SK-N-SH treated with all-trans-retinoic acid at 6 μM for 48 hours (cell line): ENCODE results near the gene SIX3.

Experiments used
- ATAC-seq: fragments of 200-7000 bp; cut with Tn5 transposase; 3 replicates; pipeline ENCODE4 v1.9.1; 2020; ENCODE audit warnings: mild to moderate bottlenecking, moderate library complexity
- ARNTL ChIP-seq: fragments of 450-650 bp; formaldehyde crosslinking; IDR thresholded peaks from 2 replicates; pipeline ENCODE4 v1.5.0; 2020; ENCODE audit warnings: low read depth, mild to moderate bottlenecking, moderate library complexity, borderline replicate concordance
- BACH2 ChIP-seq: fragments of 250-450 bp; sonication (Bioruptor Pico); IDR thresholded peaks from 2 replicates; pipeline ENCODE4 v1.9.0; 2021; ENCODE audit warnings: mild to moderate bottlenecking, borderline replicate concordance
- CSDC2 ChIP-seq: fragments of 250-450 bp; sonication (Bioruptor Pico); IDR thresholded peaks from 2 replicates; pipeline ENCODE4 v1.5.0; 2020; ENCODE audit warnings: mild to moderate bottlenecking, moderate library complexity
- ESRRG ChIP-seq: fragments of 250-450 bp; sonication (Bioruptor Pico); IDR thresholded peaks from 2 replicates; pipeline ENCODE4 v1.6.1; 2021; ENCODE audit warnings: mild to moderate bottlenecking
- GLIS3 ChIP-seq: fragments of 250-450 bp; sonication (Bioruptor Pico); IDR thresholded peaks from 2 replicates; pipeline ENCODE4 v1.5.0; 2020; ENCODE audit warnings: mild to moderate bottlenecking, moderate library complexity
- PPARA ChIP-seq: fragments of 250-450 bp; sonication (Bioruptor Pico); IDR thresholded peaks from 2 replicates; pipeline ENCODE4 v1.5.0; 2020; ENCODE audit warnings: mild to moderate bottlenecking, borderline replicate concordance
- RARB ChIP-seq: fragments of 250-450 bp; sonication (Bioruptor Pico); IDR thresholded peaks from 2 replicates; pipeline ENCODE4 v1.8.0; 2021; ENCODE audit warnings: mild to moderate bottlenecking, moderate library complexity
- SNAI2 ChIP-seq: fragments of 250-450 bp; sonication (Bioruptor Pico); IDR thresholded peaks from 2 replicates; pipeline ENCODE4 v1.5.0; 2020; ENCODE audit warnings: mild to moderate bottlenecking, moderate library complexity
- TCF4 ChIP-seq: fragments of 250-450 bp; sonication (Bioruptor Pico); IDR thresholded peaks from 2 replicates; pipeline ENCODE4 v1.8.0; 2021; ENCODE audit warnings: mild to moderate bottlenecking, moderate library complexity, borderline replicate concordance
- TOX ChIP-seq: fragments of 250-450 bp; sonication (Bioruptor Pico); IDR thresholded peaks from 2 replicates; pipeline ENCODE4 v1.8.0; 2021; ENCODE audit warnings: mild to moderate bottlenecking, moderate library complexity, borderline replicate concordance
- ZC3H10 ChIP-seq: fragments of 250-450 bp; sonication (Bioruptor Pico); IDR thresholded peaks from 2 replicates; pipeline ENCODE4 v1.5.1; 2021; ENCODE audit warnings: mild to moderate bottlenecking, moderate library complexity
- ZFP3 ChIP-seq: fragments of 250-450 bp; sonication (Bioruptor Pico); IDR thresholded peaks from 2 replicates; pipeline ENCODE4 v1.5.0; 2020; ENCODE audit warnings: mild to moderate bottlenecking, moderate library complexity
- ZNF70 ChIP-seq: fragments of 450-650 bp; formaldehyde crosslinking; IDR thresholded peaks from 2 replicates; pipeline ENCODE4 v1.5.0; 2020; ENCODE audit warnings: mild to moderate bottlenecking, moderate library complexity
- ZNF8 ChIP-seq: fragments of 450-650 bp; formaldehyde crosslinking; IDR thresholded peaks from 2 replicates; pipeline ENCODE4 v1.5.0; 2020; ENCODE audit warnings: mild to moderate bottlenecking, moderate library complexity
- TF ChIP-seq, protein P1 (sequence below): fragments of 250-450 bp; sonication (Bioruptor Pico); IDR thresholded peaks from 2 replicates; pipeline ENCODE4 v1.5.0; 2020; ENCODE audit warnings: mild to moderate bottlenecking, moderate library complexity
- TF ChIP-seq, protein P2 (sequence below): fragments of 250-450 bp; sonication (Bioruptor Pico); IDR thresholded peaks from 2 replicates; pipeline ENCODE4 v1.5.1; 2021; ENCODE audit warnings: mild to moderate bottlenecking, moderate library complexity
- TF ChIP-seq, protein P3 (sequence below): fragments of 250-450 bp; sonication (Bioruptor Pico); IDR thresholded peaks from 2 replicates; pipeline ENCODE4 v1.8.0; 2021; ENCODE audit warnings: low read depth, mild to moderate bottlenecking, moderate library complexity, borderline replicate concordance
- TF ChIP-seq, protein P4 (sequence below): fragments of 250-450 bp; sonication (Bioruptor Pico); IDR thresholded peaks from 2 replicates; pipeline ENCODE4 v1.5.1; 2020; ENCODE audit warnings: low read depth, mild to moderate bottlenecking, moderate library complexity
- TF ChIP-seq, protein P5 (sequence below): fragments of 250-450 bp; sonication (Bioruptor Pico); IDR thresholded peaks from 2 replicates; pipeline ENCODE4 v1.8.0; 2020; ENCODE audit warnings: mild to moderate bottlenecking, moderate library complexity, borderline replicate concordance

The SIX3 gene

DNA sequence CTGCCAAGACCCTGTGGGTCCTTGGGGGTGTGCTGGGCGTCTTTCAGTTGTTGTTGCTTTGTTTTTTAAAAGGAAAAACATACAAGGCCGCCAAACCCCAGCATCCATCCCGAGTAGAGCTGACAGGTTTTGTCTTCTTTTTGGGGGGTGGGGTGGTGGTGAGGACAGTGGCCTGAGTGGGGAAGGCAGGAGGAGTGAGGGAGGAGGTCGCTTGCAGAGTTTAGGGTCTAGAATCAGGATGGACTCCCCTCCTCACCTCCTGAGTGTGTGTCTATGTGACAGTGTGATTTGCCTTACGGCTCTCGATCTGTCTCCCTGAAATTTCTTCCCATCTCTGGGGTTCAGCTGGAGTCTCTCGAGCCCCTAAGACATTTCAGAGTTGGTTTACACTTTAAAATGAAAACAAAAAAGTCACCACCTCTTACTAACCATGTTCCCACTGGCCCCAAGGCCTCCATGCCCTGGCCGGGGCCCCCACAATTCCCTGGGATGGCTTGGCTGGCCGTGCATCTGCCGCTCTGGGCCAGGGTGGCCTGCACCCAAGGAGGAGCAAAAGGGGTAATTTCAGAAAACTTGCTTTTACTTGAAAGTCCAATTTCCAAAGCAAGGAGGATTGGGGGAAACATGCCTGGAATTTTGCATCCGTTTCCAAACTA, 5.0 kb downstream of the SIX3 start:
- TF ChIP-seq ZFP3 (no peak), TCF4 (no peak), PPARA (CRISPR knock-in tag) (no peak), RARB (CRISPR knock-in tag) (no peak), ZNF70 (CRISPR knock-in tag) (no peak), TOX (CRISPR knock-in tag) (no peak), CSDC2 (CRISPR knock-in tag) (no peak), SNAI2 (CRISPR knock-in tag) (no peak), ARNTL (CRISPR knock-in tag) (no peak)
- TF ChIP-seq, protein P1, sequence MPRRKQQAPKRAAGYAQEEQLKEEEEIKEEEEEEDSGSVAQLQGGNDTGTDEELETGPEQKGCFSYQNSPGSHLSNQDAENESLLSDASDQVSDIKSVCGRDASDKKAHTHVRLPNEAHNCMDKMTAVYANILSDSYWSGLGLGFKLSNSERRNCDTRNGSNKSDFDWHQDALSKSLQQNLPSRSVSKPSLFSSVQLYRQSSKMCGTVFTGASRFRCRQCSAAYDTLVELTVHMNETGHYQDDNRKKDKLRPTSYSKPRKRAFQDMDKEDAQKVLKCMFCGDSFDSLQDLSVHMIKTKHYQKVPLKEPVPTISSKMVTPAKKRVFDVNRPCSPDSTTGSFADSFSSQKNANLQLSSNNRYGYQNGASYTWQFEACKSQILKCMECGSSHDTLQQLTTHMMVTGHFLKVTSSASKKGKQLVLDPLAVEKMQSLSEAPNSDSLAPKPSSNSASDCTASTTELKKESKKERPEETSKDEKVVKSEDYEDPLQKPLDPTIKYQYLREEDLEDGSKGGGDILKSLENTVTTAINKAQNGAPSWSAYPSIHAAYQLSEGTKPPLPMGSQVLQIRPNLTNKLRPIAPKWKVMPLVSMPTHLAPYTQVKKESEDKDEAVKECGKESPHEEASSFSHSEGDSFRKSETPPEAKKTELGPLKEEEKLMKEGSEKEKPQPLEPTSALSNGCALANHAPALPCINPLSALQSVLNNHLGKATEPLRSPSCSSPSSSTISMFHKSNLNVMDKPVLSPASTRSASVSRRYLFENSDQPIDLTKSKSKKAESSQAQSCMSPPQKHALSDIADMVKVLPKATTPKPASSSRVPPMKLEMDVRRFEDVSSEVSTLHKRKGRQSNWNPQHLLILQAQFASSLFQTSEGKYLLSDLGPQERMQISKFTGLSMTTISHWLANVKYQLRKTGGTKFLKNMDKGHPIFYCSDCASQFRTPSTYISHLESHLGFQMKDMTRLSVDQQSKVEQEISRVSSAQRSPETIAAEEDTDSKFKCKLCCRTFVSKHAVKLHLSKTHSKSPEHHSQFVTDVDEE: no peak
- no peak for ATAC-seq

DNA sequence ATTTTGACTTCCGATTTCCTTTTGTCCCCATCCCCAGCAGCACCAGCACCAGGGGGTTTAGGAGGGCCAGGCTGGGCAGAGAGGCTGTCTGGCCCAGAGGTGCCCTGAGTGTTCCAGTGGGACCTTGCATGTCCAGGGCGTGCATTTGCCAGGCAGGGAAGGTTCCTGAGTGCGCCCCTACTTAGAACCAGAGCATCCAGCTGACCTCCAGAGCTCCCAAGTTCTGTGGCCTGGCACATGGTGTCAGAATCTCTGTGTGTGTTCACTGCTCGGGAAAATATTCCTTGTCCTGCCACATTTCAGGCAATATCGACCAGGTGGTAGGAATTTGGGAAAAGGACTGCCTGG, 5.5 kb downstream of the SIX3 start:
- no peak for TF ChIP-seq CSDC2 (CRISPR knock-in tag)
- TF ChIP-seq ZNF8 (CRISPR knock-in tag): no peak
- no peak for TF ChIP-seq ESRRG (CRISPR knock-in tag)
- TF ChIP-seq TOX (CRISPR knock-in tag): no peak
- TF ChIP-seq, protein P2, sequence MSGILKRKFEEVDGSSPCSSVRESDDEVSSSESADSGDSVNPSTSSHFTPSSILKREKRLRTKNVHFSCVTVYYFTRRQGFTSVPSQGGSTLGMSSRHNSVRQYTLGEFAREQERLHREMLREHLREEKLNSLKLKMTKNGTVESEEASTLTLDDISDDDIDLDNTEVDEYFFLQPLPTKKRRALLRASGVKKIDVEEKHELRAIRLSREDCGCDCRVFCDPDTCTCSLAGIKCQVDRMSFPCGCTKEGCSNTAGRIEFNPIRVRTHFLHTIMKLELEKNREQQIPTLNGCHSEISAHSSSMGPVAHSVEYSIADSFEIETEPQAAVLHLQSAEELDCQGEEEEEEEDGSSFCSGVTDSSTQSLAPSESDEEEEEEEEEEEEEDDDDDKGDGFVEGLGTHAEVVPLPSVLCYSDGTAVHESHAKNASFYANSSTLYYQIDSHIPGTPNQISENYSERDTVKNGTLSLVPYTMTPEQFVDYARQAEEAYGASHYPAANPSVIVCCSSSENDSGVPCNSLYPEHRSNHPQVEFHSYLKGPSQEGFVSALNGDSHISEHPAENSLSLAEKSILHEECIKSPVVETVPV (CRISPR knock-in tag): no peak
- no peak for TF ChIP-seq ZFP3
- TF ChIP-seq SNAI2 (CRISPR knock-in tag): no peak
- no peak for TF ChIP-seq ZNF70 (CRISPR knock-in tag)
- no peak for TF ChIP-seq TCF4
- TF ChIP-seq, protein P3, sequence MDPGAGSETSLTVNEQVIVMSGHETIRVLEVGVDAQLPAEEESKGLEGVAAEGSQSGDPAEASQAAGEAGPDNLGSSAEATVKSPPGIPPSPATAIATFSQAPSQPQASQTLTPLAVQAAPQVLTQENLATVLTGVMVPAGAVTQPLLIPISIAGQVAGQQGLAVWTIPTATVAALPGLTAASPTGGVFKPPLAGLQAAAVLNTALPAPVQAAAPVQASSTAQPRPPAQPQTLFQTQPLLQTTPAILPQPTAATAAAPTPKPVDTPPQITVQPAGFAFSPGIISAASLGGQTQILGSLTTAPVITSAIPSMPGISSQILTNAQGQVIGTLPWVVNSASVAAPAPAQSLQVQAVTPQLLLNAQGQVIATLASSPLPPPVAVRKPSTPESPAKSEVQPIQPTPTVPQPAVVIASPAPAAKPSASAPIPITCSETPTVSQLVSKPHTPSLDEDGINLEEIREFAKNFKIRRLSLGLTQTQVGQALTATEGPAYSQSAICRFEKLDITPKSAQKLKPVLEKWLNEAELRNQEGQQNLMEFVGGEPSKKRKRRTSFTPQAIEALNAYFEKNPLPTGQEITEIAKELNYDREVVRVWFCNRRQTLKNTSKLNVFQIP: no peak
- no peak for TF ChIP-seq GLIS3 (CRISPR knock-in tag)
- TF ChIP-seq, protein P4, sequence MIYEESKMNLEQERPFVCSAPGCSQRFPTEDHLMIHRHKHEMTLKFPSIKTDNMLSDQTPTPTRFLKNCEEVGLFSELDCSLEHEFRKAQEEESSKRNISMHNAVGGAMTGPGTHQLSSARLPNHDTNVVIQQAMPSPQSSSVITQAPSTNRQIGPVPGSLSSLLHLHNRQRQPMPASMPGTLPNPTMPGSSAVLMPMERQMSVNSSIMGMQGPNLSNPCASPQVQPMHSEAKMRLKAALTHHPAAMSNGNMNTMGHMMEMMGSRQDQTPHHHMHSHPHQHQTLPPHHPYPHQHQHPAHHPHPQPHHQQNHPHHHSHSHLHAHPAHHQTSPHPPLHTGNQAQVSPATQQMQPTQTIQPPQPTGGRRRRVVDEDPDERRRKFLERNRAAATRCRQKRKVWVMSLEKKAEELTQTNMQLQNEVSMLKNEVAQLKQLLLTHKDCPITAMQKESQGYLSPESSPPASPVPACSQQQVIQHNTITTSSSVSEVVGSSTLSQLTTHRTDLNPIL (CRISPR knock-in tag): no peak
- TF ChIP-seq ARNTL (CRISPR knock-in tag): no peak
- TF ChIP-seq BACH2 (CRISPR knock-in tag): no peak
- TF ChIP-seq, protein P5, sequence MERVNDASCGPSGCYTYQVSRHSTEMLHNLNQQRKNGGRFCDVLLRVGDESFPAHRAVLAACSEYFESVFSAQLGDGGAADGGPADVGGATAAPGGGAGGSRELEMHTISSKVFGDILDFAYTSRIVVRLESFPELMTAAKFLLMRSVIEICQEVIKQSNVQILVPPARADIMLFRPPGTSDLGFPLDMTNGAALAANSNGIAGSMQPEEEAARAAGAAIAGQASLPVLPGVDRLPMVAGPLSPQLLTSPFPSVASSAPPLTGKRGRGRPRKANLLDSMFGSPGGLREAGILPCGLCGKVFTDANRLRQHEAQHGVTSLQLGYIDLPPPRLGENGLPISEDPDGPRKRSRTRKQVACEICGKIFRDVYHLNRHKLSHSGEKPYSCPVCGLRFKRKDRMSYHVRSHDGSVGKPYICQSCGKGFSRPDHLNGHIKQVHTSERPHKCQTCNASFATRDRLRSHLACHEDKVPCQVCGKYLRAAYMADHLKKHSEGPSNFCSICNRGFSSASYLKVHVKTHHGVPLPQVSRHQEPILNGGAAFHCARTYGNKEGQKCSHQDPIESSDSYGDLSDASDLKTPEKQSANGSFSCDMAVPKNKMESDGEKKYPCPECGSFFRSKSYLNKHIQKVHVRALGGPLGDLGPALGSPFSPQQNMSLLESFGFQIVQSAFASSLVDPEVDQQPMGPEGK (CRISPR knock-in tag): no peak
- no peak for TF ChIP-seq RARB (CRISPR knock-in tag)
- TF ChIP-seq, protein P1: no peak
- TF ChIP-seq ZC3H10 (CRISPR knock-in tag): no peak
- TF ChIP-seq PPARA (CRISPR knock-in tag): no peak
- no peak for ATAC-seq
